GM21381 (cell line): ENCODE measurements around the gene TOP3B.

Source experiments
- ATAC-seq: cut with Tn5 transposase; IDR thresholded peaks from one replicate; pipeline ENCODE4 v1.9.1; 2021; ENCODE audit warnings: mild to moderate bottlenecking, moderate library complexity; ENCODE audit not compliant: unreplicated experiment

The TOP3B gene

GRCh38 chr22:21982338-21982965, at the start of gene TOP3B:
TSS of gene TOP3B (minus strand) at chr22:21982787. CDS start at chr22:21975709, 7,078 bp downstream.
- ATAC-seq: peak; percentile 76

- ATAC-seq: no peak
Observed at GRCh38 chr22:22031183-22031945, 48.8 kb upstream of the TOP3B start.

GRCh38 chr22:22030493-22031182, 48.1 kb upstream of the TOP3B start:
- no peak for ATAC-seq

GRCh38 chr22:22027955-22028354, 45.4 kb upstream of the TOP3B start:
- ATAC-seq: no peak

- ATAC-seq: no peak
Observed at GRCh38 chr22:22026157-22026831, 43.7 kb upstream of the TOP3B start.

- ATAC-seq: no peak
Observed at GRCh38 chr22:22025320-22026156, 43.0 kb upstream of the TOP3B start.

- ATAC-seq: no peak
Observed at GRCh38 chr22:22024440-22024839, 41.9 kb upstream of the TOP3B start.

GRCh38 chr22:22023581-22024137, 41.1 kb upstream of the TOP3B start:
- no peak for ATAC-seq

GRCh38 chr22:22022947-22023534, 40.5 kb upstream of the TOP3B start:
- no peak for ATAC-seq

GRCh38 chr22:22022255-22022840, 39.8 kb upstream of the TOP3B start:
- no peak for ATAC-seq

GRCh38 chr22:22021162-22021750, 38.7 kb upstream of the TOP3B start:
- no peak for ATAC-seq

- ATAC-seq: no peak
Observed at GRCh38 chr22:22020425-22020852, 37.9 kb upstream of the TOP3B start.

GRCh38 chr22:22019659-22020424, 37.3 kb upstream of the TOP3B start:
- ATAC-seq: no peak

- no peak for ATAC-seq
Observed at GRCh38 chr22:22018825-22019658, 36.5 kb upstream of the TOP3B start.

- no peak for ATAC-seq
Observed at GRCh38 chr22:22015631-22016030, 33.0 kb upstream of the TOP3B start.

- ATAC-seq: no peak
Observed at GRCh38 chr22:22014285-22014659, 31.7 kb upstream of the TOP3B start.

GRCh38 chr22:22013559-22014284, 31.1 kb upstream of the TOP3B start:
- no peak for ATAC-seq
